ENCODE results near the gene CNKSR1. TPM values are rescaled to one million over a fixed set of nuclear protein-coding genes. Genes with fewer than 3 reads are reported as not detected.

CNKSR1 gene
- total and polyA plus RNA-seq, 2 donors (not counting 1 experiment from before 2014, with no cell fraction given) = 3.7 to 5.8 TPM

GRCh38 chr1:26180010-26180506 lies 2.8 kb downstream of the CNKSR1 start:
- no peak for ATAC-seq (ENCODE audit: low read depth)
- H3K4me1 Mint-ChIP-seq = no peaks in the 10 kb centered on the region
- no peak overlapping the region for H3K4me3 Mint-ChIP-seq
- H3K27ac ChIP-seq (ENCODE audit: low read length in 2 of 2) = no peak overlapping the region
- WGBS (ENCODE audit: insufficient coverage) = 75% methylated on average over 3 of the region's 4 CpGs
- H3K27me3 ChIP-seq (replicated peaks in 1 of 4; ENCODE audit: control extremely low read depth in 1 of 4, control insufficient read depth in 3 of 4, insufficient read depth in 4 of 4, low read length in 3 of 4) = no peaks in the 10 kb centered on the region
- no peak overlapping the region for H3K4me3 ChIP-seq (ENCODE audit: control extremely low read depth in 1 of 5, extremely low read depth in 1 of 5, insufficient read depth in 1 of 5, low read depth in 2 of 5, low read length in 4 of 5)
- CTCF ChIA-PET = interaction anchor here (0.6 to 1.5 kb wide), 2 partner anchors 239 to 536 kb away, joined by 3 read pairs; no protein-coding TSS in a partner anchor
- no peaks in the 10 kb centered on the region for H3K9me3 ChIP-seq (ENCODE audit: control extremely low read depth in 1 of 3, control insufficient read depth in 2 of 3, insufficient read depth in 1 of 3, low read length in 2 of 3)
- POLR2A ChIA-PET = no interaction called here
- no peak overlapping the region for H3K4me2 ChIP-seq (replicated peaks; ENCODE audit: low read depth, low read length, poor library complexity, severe bottlenecking)
- H2AFZ ChIP-seq (ENCODE audit: insufficient read depth, low read depth, low read length, poor library complexity, severe bottlenecking) = no peak overlapping the region
- no peaks in the 10 kb centered on the region for H3K9me3 Mint-ChIP-seq (ENCODE audit: insufficient read depth)
- no peaks in the 10 kb centered on the region for H3K36me3 ChIP-seq (replicated peaks in 1 of 2; ENCODE audit: control extremely low read depth in 1 of 2, control insufficient read depth in 1 of 2, extremely low read depth in 1 of 2, insufficient read depth in 2 of 2, low read length in 1 of 2)
- intact Hi-C loops (cut with micrococcal nuclease) = no loop called here
- TF ChIP-seq EZH2 (IDR thresholded peaks at IDR 0.05; ENCODE audit: borderline replicate concordance, insufficient read depth, low read depth, low read length, poor library complexity, severe bottlenecking) = no peak
- no peak for TF ChIP-seq CTCF (IDR thresholded peaks at IDR 0.05)
- no peak overlapping the region for H3K9ac ChIP-seq (ENCODE audit: low read length)
- H4K20me1 ChIP-seq (ENCODE audit: control insufficient read depth, insufficient read depth, low read length, poor library complexity, severe bottlenecking) = no peaks in the 10 kb centered on the region
- no peaks in the 10 kb centered on the region for H3K4me1 ChIP-seq (ENCODE audit: control insufficient read depth in 2 of 2, insufficient read depth in 2 of 2, low read length in 2 of 2)
- H3K27ac Mint-ChIP-seq = no peak overlapping the region
- H3K79me2 ChIP-seq (ENCODE audit: control insufficient read depth, insufficient read depth, low read length) = no peaks in the 10 kb centered on the region
- H3K27me3 Mint-ChIP-seq = no peaks in the 10 kb centered on the region
- DNase-seq = no peak

- intact Hi-C loops (cut with micrococcal nuclease) = no loop called here
- no peak overlapping the region for H3K4me3 ChIP-seq (ENCODE audit: control extremely low read depth in 1 of 5, extremely low read depth in 1 of 5, insufficient read depth in 1 of 5, low read depth in 2 of 5, low read length in 4 of 5)
- POLR2A ChIA-PET = no interaction called here
- Mint-ChIP-seq H3K4me3 (no peak overlapping the region), H3K9me3 (ENCODE audit: insufficient read depth) (no peaks in the 10 kb centered on the region), H3K4me1 (no peaks in the 10 kb centered on the region), H3K27me3 (no peaks in the 10 kb centered on the region), H3K27ac (no peak overlapping the region)
- no peaks in the 10 kb centered on the region for H3K9me3 ChIP-seq (ENCODE audit: control extremely low read depth in 1 of 3, control insufficient read depth in 2 of 3, insufficient read depth in 1 of 3, low read length in 2 of 3)
- H3K36me3 ChIP-seq (replicated peaks in 1 of 2; ENCODE audit: control extremely low read depth in 1 of 2, control insufficient read depth in 1 of 2, extremely low read depth in 1 of 2, insufficient read depth in 2 of 2, low read length in 1 of 2) = no peaks in the 10 kb centered on the region
- H3K4me1 ChIP-seq (ENCODE audit: control insufficient read depth in 2 of 2, insufficient read depth in 2 of 2, low read length in 2 of 2) = no peaks in the 10 kb centered on the region
- ATAC-seq (ENCODE audit: low read depth) (no peak), DNase-seq (no peak)
- no peaks in the 10 kb centered on the region for H4K20me1 ChIP-seq (ENCODE audit: control insufficient read depth, insufficient read depth, low read length, poor library complexity, severe bottlenecking)
- H3K4me2 ChIP-seq (replicated peaks; ENCODE audit: low read depth, low read length, poor library complexity, severe bottlenecking) = no peak overlapping the region
- no peak overlapping the region for H2AFZ ChIP-seq (ENCODE audit: insufficient read depth, low read depth, low read length, poor library complexity, severe bottlenecking)
- H3K9ac ChIP-seq (ENCODE audit: low read length) = no peak overlapping the region
- H3K27me3 ChIP-seq (replicated peaks in 1 of 4; ENCODE audit: control extremely low read depth in 1 of 4, control insufficient read depth in 3 of 4, insufficient read depth in 4 of 4, low read length in 3 of 4) = no peaks in the 10 kb centered on the region
- TF ChIP-seq CTCF (IDR thresholded peaks at IDR 0.05) = no peak
- TF ChIP-seq EZH2 (IDR thresholded peaks at IDR 0.05; ENCODE audit: borderline replicate concordance, insufficient read depth, low read depth, low read length, poor library complexity, severe bottlenecking) = no peak
- WGBS (ENCODE audit: insufficient coverage) = 80% methylated on average over 8 of the region's 9 CpGs
- CTCF ChIA-PET = interaction anchor here (0.7 to 1.5 kb wide), 2 partner anchors 52 to 238 kb away, joined by 3 read pairs; partner anchors contain the start of gene CEP85
- no peaks in the 10 kb centered on the region for H3K79me2 ChIP-seq (ENCODE audit: control insufficient read depth, insufficient read depth, low read length)
- H3K27ac ChIP-seq (ENCODE audit: low read length in 2 of 2) = no peak overlapping the region
Observed at GRCh38 chr1:26181586-26182382, 4.5 kb downstream of the CNKSR1 start.

Measured in B cell (primary cell).